NCI-H2227 (cell line): ENCODE data around the gene KREMEN1.
"Not testable (repeated sequence)": the region's sequence is repeated elsewhere in the genome, so short reads cannot be mapped to it uniquely, and the experiment has no call there.

Experiments
- DNase-seq: peaks from one replicate; lab custom pipeline; 2025; ENCODE audit not compliant: unreplicated experiment; lab: John Stamatoyannopoulos, UW

Gene KREMEN1

DNA sequence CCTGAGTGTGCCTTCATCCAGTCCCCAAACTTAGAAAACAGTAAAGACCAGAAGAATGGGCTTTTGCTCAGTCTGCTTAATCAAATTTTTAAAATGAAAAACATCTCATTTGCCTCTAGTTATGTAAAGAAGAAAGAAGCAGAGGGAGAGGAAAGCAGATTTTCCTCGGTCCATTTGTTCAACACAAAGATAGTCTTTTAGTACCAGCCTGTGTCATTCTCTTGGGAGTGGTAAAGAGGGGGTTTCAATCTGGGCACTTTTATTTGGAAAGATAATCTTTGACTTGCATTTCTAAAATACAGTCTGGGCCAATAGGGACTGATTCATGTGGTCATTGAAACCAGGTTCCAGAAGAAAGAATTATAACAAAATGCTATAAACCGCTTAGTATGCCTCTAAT is 29.5 kb downstream of the KREMEN1 start:
- no peak for DNase-seq

DNA sequence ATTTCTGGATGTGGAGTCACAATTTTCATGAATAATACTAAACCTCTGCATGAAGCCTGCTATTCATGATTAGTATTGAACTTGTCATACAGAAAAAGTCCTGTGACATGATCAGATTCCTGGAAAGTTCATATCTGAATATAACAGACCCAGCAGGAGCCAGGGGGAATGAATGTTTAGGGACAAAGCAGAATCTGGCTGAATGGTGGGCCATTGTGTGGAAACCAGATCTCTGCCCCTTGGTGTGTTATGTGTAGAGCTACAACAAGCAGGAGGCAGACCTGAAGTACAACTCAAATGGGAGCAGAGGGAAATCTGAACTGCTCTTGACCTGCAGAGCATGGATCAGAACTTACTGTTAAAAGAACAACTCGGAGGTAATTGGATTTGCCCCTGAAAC is 30.3 kb downstream of the KREMEN1 start:
- no peak for DNase-seq

DNA sequence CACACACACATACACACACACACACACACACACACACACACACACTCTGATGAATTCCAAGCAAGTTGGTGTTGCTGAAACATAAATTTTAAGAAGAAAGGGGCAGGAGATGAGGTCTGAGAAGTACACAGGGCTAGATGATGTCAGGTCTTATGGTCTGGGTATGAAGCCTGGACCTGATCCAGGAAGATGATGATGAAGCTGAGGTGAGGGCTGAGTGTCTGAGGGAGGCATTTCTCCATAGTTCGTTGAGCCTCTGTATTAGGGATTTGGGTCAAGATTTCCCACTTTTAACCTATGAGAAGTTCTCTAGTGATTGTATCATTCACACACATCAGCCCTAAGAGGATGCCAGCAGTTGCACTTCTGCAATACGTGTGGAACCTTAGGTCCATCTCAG is 32.6 kb downstream of the KREMEN1 start:
- DNase-seq, result no peak

DNA sequence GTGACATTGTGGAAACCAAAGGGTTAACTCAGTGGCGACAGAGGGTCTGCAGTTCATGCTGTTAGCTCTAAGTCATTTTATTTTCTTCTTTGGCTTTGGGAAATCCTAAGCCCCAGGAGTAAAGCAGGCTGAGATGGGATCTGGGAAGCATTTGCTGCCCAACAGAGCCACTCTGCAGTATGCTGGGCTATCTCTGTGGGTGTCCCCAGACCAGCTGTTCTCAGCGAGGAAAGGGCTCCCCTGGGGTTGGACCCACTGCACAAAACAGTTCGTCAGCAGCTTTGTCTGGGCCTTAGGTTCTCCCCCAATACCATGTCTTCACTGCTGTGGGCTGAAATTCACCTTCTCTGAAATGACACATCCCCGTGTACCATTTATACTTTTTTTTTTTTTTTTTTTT is 34.0 kb downstream of the KREMEN1 start:
- no peak for DNase-seq

DNA sequence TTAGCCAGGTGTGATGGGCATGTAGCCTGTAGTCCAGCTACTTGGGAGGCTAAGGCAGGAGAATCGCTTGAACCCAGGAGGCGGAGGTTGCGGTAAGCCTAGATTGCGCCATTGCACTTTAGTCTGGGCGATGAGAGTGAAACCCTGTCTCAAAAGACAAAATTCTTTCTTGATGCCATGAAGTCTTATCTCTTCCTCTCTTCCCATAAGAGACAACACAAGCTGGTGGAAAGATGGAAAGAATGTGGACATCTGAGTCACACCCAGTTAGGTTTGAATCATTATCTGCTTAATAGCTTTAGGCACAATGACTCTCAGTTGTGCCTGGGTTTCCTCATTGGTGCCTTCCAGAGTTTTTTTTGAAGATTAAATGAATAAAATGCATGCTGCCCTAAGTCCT is 35.3 kb downstream of the KREMEN1 start:
- no peak for DNase-seq

DNA sequence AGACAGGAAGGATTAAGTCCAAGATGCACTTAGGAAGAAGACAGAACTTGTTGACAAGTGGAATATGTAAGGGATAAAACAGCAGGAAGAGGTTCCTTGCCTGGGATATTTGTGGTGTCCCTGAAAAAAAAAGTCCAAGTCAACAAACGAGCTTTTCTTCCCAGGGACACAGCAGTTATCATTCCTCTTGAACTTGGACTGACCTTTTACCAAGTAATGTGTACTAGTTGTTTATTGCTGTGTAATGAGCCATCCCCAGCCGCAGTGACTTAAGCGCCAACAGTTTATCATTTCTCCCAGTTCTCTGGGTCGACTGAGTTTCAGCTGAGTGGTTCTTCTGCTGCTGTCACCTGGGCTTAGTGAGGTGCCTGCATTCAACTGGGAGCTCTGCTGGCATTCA is 37.0 kb downstream of the KREMEN1 start:
- no peak for DNase-seq

DNA sequence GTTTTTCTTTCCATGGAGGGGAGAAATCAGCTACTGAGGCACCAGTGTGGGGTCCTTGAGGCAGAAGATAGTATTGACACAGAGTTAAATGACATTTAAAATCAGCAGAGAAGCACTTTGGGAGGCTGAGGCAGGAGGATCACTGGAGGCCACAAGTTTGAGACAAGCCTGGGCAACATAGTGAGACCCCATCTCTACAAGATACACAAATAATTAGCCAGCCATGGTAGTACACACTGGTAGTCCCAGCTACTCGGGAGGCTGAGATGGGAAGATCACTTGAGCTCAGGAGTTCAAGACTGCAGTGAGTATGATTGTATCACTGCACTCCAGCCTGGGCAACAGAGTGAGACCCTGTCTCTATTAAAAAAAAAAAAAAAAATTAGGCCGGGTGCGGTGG is 38.1 kb downstream of the KREMEN1 start:
- no peak for DNase-seq

DNA sequence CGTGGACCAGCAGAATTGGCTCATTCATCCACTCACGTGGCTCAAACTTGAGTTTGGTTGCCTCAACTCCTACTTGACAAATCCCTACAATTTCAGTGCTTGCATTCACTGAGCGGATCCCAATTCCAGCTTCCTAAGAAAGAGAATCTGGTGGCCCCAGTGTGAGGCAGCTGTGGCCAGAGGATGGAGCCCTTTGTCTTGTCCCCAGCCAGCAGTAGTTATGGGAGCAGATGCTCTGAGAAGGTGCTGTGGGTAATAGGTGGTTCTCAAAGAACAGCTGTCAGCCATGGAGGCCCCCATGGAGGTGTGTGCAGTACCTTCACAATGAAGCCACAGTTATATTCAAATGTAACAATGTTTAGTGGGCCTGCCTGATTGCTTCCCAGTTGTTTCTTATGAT is 39.3 kb downstream of the KREMEN1 start:
- no peak for DNase-seq

DNA sequence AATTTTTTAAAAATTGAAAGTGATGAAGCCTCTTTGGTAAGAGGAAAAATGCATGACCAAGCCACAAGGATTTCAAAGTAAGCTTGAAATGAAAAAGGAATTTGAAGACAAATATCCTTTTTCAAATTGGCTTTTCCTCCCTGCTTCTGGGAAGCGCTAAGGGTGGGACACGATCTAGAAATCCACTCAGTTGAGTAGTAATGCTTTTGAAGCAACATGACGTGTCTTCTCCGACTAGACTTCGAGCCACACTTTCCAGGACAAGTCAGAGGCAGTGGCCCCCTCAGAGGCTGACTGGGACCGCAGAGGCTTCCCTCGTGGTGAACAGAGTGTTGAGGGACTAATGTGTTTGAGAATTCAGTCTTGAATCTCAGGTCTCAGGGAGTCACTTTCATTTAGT is 39.8 kb downstream of the KREMEN1 start:
- no peak for DNase-seq

DNA sequence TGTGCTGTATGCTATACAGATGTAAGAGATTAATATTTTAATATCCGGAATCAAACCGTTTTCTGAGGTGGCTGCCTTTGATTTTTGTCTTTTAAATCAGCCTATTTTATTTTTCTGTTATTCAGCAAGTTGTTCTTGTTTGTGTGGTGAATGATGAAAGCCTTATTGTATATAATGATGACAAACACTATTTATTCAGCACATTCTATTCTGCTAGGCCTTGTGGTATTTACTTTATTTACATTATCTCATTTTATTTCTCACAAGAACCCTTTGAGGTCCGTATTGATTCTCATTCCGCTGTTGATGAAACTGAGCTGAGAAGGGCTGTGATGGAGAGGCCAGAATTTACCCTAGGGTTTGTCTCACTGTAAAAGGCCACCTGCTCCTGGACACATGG is 40.5 kb downstream of the KREMEN1 start:
- no peak for DNase-seq

DNA sequence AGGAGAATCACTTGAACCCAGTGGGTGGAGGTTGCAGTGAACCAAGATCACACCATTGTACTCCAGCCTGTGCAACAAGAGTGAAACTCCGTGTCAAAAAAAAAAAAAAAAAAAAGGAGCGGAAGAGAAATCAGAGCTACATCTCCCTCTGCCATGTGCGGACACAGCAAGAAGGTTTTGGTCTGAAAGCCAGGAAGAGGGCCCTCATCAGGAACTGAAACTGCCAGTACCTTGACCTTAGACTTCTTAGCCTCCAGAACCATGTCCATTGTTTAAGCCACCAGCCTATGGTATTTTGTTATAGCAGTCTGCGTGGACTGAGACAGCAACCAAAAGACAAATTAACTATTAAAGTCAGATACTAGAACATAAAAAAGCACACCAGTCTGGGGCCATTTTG is 41.6 kb downstream of the KREMEN1 start:
- no peak for DNase-seq

DNA sequence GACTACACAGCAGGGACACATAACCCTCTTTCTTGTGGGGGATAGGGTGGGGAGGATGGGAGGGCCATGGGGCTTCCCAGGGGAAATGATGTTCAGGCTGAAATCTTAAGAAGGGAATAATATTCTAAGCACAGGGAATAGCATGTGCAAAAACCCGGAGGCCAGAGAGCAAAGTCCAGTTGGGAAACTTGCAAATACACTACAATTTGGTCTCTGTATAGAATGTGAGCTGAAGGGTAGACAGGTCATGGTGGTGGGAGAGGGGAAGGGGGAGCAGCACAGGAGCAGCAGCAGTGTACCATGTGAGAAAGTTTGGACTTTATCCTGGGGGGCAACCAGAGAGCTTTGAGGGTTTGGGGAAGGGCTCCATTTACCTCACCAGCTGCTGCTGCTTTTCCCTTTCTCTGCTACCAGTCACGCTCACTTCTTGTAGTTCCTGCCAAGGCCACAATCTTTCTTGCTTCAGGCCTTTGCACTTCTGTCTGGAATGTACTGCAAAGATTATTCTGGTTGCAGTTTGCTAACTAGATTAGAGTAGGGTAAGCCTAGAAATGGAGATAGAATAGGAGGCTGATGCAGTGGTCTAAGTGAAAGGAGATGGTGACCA is 43.0 kb downstream of the KREMEN1 start:
- DNase-seq, result no peak

DNA sequence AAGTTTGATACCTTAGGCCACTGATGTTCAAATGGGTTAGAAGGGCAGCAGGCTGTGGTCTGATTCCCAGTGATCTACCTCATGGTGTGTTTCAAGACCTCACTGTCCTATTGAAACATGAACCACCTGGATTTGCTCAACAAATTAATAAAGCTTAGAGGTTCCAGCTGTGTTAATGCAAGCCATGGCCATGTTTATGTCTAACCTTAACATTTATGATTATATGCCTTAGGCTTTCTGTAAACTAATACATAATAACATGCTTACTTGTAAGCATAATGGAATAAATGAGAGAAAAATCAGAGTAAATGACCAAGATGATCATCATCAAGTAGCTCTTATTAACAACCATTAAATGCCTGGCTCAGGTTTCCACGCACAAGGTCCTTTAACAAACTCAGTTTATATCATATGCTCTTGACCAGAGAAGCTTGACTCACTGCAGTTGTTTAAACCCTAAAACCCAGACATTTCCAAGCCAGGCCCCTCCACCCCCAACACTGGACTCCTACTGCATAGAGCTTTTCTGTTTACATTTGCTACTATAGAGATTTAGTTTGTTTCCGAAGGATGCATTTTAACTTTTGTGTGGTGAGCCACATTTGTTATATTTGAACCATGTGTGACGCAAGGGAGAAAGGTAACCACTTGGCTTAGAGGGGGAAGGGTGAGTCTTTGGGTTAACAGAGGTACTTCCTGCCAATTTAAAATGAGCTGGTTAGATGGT is 43.7 kb downstream of the KREMEN1 start:
- DNase-seq, result no peak

DNA sequence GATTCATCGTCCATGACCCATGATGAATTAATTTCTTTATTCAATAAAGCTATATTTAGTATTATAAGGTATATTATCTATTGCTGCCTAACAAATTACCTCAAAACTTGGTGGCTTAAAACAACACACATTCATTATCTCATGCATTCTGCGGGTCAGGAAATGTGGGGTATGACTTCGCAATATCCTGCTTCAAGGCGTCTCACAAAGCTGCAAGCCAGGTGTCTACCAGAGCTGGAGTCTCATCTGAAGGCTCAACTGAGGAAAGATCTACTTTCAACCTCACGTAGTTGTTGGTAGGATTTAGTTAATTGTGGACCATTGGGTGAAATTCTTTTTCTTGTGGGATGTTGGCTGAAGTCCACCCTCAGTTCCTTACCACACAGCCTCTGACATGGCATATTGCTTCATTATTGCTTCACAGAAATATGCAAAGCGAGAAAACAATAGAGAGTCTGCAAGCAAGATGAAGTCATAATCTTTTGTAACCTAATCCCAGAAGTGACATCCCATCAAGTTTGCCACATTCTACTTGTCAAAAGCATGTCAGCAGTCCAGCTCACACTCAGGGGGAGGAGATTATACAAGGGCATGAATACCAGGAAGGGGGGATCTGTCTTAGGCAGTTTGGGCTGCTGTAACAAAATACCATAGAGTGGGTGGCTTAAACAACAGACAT is 45.1 kb downstream of the KREMEN1 start:
- no peak for DNase-seq

DNA sequence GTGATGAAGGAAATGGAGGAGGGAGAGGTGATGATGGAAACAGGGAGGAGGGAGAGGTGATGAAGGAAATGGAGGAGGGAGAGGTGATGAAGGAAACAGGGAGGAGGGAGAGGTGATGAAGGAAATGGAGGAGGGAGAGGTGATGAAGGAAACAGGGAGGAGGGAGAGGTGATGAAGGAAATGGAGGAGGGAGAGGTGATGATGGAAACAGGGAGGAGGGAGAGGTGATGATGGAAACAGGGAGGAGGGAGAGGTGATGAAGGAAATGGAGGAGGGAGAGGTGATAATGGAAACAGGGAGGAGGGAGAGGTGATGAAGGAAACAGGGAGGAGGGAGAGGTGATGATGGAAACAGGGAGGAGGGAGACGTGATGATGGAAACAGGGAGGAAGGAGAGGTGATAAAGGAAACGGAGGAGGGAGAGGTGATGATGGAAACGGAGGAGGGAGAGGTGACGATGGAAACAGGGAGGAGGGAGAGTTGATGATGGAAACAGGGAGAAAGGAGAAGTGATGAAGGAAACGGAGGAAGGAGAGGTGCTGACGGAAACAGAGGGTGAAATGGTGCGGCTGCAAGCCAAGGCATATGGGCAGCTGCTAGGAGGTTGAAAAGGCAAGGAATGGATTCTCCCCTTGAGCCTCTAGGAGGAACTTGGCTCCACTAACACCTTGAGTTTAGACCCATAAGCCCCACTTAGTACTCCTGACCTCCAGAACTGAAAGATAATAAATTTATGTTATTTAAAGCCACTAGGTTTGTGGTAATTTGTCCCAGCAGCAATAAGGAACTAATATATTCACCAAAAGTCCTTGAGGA is 47.5 kb downstream of the KREMEN1 start:
- DNase-seq, result not testable (repeated sequence)

DNA sequence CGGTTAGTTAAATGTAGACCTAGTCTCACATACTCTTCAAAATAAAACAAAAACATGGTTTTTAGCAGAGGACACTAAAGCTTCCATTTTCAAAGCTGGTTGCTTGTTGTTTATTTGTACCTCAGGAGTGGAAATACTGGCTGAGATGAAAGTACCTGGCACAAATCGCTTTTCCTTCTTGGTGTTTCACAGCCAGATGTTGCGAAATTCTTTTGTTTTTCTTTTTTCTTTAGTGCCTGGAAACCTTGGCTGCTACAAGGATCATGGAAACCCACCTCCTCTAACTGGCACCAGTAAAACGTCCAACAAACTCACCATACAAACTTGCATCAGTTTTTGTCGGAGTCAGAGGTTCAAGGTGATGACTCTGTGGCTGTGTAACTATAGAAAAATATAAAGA is 48.3 kb downstream of the KREMEN1 start:
- no peak for DNase-seq

DNA sequence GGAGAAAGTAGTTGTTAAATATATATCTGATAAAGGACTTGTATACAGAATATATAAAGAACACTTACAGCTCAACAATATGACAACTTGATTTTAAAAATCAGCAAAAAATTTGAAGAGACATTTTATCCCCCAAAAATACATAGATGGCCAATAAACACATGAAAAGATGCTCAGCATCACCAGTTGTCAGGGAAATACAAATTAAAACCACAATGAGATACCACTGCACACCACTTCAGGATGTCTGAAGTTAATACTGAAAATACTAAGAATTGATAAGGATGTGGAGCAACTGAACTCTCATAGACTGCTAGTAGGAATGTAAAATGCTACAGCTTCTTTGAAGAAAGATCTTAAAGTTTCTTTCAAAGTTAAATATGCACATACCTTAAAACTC is 49.2 kb downstream of the KREMEN1 start:
- no peak for DNase-seq

DNA sequence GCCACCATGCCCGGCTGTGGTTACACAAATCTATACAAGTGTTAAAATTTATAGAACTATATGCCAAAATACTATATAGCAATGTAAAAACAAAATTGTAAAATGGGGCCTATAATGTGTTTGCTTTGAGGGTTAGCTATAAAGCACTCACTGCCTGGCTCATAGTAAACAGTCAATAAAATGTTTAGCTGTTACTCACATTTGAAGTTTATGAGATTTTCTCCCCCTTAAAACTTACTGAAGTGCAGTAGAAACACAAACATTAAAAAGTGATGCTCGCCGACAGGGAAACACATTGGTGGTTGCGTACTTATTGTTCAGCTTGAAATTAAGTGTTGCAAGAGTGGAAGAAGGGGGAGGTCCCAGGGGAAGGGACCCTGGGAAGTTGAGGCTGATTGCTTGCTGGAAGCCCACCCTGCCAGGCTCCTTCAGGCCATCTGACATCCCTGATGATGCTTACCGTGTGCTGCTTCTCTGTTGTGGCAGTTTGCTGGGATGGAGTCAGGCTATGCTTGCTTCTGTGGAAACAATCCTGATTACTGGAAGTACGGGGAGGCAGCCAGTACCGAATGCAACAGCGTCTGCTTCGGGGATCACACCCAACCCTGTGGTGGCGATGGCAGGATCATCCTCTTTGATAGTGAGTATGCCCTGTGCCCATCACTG is 52.1 kb downstream of the KREMEN1 start:
- no peak for DNase-seq

DNA sequence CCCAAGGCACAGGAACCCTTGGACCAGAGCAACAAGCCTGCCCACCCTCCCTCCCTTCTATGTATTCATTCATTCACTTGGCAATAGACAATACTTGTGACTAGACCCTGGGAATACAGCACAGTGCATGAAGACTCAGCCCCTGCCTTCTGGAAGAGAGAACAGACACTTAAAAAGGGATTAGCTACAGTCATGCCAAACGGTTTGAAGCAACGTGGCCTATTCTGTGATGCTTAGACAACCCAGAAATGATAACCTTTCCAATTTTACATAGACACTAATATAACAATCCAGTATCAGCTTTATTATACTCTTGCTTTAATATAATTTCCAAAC is 52.6 kb downstream of the KREMEN1 start:
- DNase-seq, result no peak

DNA sequence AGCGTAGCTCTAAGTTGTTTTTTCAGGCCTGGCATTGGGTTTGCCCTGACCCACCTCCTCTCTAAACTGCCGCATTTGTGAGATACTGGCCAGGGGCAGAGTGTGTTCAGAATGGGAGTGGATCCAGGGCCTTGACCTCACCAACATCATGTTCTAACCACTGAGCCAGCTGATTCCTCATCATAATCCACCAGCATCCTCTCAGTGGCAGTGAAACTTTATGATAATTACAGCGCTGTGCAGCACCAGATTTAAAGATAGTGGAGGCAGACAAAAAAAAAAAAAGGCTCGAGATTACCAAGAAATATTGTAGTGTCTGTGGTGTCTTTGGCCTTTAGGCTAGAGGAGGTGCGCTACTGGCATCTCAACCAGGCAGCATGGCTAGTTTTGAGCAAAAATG is 53.0 kb downstream of the KREMEN1 start:
- DNase-seq, result no peak

DNA sequence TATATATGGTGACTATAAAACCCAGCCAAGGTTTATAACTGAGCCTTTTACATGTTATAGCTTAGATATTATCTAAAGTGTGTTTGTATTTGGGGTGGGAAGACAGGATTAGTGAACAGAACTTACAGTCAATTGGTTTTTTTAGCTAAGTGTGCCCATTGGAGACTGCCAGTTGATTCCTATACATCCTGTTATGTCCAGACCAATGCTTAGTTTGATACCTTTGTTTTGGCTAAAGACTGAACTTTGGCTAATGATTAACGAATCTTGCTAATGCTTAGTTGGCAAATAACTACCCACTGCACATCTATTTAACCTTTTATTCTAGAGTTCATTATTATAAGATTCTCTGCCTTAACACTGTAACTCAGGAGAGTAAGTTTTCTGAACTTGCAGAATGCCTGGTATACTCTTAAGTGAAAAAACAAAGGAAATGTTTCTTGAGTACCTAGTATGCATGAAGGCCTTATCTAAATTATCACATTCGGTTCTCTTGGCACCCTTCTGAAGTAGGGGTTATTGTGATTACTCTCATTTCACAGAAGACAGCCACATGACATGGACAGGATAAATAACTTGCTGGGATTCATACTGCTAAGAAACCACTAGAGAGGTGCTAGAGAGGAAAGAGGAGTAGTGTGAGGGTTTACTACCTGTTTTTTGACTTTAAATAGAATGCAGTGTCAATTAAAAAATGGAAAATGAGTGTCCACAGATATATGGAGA is 54.0 kb downstream of the KREMEN1 start:
- no peak for DNase-seq
